Fibroblast of mammary gland (primary cell): ENCODE data around the gene SCN3A.
A peak's percentile ranks its signal among the peaks of the same experiment; 100 is the strongest.

Source experiments
- DNase-seq: peaks from one replicate; pipeline ENCODE4 v3.0.0-alpha.2; 2010; ENCODE audit warnings: low read depth
- H3K4me3 ChIP-seq: 2 replicates; pipeline ENCODE4 v1.5.1; 2011; ENCODE audit warnings: low read depth, mild to moderate bottlenecking, low read length, moderate library complexity; ENCODE audit not compliant: control insufficient read depth
- TF ChIP-seq, protein P1 (sequence below): conservative IDR thresholded peaks from 2 replicates; pipeline ENCODE4 v1.5.1; 2011; ENCODE audit warnings: low read depth, low read length, inconsistent platforms; ENCODE audit not compliant: control insufficient read depth, insufficient read depth

SCN3A gene

DNA sequence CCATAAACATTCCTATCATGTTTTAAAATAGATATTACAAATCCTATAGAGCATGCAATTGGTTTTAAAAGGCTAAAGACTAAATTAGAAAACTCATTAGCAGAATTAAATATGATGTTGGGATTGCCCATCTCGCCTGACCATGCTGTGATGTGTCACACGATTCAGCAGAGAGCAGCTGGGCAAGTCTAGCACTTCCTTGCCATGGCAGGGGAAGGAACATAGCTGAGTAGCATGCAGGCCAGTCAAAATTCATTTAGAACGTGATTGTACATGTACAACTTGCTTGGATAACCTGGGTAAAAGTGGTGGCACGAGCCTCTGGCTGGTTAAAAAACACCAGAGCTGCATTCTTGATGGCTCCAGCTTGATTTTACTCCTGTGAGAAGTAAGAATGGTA lies 81.3 kb downstream of the SCN3A start:
- no peak for DNase-seq
- TF ChIP-seq, protein P1, sequence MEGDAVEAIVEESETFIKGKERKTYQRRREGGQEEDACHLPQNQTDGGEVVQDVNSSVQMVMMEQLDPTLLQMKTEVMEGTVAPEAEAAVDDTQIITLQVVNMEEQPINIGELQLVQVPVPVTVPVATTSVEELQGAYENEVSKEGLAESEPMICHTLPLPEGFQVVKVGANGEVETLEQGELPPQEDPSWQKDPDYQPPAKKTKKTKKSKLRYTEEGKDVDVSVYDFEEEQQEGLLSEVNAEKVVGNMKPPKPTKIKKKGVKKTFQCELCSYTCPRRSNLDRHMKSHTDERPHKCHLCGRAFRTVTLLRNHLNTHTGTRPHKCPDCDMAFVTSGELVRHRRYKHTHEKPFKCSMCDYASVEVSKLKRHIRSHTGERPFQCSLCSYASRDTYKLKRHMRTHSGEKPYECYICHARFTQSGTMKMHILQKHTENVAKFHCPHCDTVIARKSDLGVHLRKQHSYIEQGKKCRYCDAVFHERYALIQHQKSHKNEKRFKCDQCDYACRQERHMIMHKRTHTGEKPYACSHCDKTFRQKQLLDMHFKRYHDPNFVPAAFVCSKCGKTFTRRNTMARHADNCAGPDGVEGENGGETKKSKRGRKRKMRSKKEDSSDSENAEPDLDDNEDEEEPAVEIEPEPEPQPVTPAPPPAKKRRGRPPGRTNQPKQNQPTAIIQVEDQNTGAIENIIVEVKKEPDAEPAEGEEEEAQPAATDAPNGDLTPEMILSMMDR: no peak
- H3K4me3 ChIP-seq: no peak overlapping the region

DNA sequence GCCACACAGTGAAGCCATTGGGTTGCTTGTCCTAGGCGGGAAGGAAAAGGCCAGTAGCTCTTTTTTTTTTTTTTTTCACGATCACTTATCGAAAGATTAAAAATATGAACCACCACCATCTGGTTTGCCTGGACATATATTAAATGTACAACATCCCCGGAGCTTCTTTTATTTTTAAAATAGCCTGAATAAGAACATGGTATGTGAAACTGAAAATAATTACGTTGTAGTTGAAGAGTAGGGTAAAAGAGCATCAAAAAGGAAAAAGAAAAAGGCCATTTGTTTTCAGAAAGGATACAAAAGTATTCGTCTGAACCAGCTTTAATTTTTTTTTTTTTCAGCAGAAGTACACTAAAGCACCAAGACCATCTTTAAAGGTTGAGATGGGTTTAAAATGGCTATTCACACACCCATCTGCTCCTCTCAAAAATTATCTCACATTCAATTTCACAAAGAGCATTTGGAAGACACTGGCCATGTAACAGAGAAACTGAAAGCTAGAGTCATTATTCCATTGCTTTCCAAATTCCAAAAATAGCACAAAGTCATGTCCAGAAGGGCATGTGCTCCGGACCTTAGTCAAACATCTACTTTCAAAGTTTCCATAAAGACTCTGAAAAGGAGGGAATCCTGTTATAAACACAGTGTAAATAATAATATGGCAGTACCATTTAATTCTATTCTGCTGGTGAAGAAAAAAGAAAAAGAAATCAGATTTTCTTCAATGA lies 82.9 kb downstream of the SCN3A start:
- DNase-seq: no peak
- no peak overlapping the region for H3K4me3 ChIP-seq
- TF ChIP-seq, protein P1: no peak

- DNase-seq: no peak
- no peak overlapping the region for H3K4me3 ChIP-seq
These were observed 88.6 kb downstream of the SCN3A start for GRCh38 chr2:165115258-165115657.

DNA sequence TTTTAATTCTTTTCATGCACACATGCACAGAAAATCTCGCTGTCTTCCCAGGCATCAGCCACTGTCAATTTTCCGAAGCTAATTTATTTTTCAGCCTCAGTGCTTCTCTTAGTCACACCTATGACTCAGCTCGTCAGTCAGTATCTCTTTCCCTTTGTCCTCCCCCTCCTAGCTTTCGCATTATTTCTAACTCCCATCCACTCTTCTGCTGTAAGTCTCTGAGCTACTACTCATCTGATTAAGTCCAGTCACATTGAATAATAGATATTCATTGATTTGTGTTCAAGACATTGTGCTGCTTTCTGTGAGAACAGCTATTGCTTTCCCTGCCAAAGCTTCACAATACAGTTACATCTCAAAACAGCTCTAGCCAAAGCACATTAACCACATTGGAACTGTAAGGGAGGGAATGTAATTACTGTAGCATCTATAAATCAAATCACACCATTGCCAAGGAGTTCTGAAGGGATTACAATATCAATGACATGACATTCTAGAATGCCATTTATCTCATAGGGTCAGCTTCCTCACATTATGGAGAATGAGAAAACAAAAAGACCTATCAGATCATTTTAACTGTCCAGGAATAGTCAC lies 89.4 kb downstream of the SCN3A start:
- TF ChIP-seq, protein P1: no peak
- peak; percentile 53 for DNase-seq
- no peak overlapping the region for H3K4me3 ChIP-seq

More at GRCh38 chr2:165115258-165115657, 88.6 kb downstream of the SCN3A start:
- TF ChIP-seq, protein P1: no peak

- TF ChIP-seq, protein P1: no peak
- peak; percentile 10 for DNase-seq
- no peak overlapping the region for H3K4me3 ChIP-seq
These were observed 90.4 kb downstream of the SCN3A start for GRCh38 chr2:165113414-165113813.

DNA sequence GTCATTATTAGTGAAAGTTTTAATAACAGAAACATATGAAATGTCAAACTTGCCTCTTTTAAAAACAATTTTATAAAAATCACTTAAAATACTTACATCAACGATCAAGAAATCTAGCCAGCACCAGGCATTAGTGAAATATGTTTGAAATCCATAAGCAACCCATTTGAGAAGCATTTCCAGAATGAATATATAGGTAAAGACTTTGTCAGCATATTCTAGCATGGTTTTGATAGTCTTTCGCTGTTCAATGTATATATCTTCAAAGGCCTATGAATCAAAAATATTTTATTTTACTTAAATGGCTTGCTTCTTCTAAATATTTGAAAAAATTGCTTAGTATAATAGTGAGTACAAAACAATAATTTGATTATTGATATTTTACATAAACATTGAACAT lies 91.1 kb downstream of the SCN3A start:
- H3K4me3 ChIP-seq: no peak overlapping the region
- TF ChIP-seq, protein P1: no peak

More for the DNA sequence above, 91.1 kb downstream of the SCN3A start:
- no peak for DNase-seq
